Non-pigmented ciliary epithelial cell (primary cell): ENCODE measurements around the gene MILR1.
"Not testable (repeated sequence)": the region's sequence is repeated elsewhere in the genome, so short reads cannot be mapped to it uniquely, and the experiment has no call there.

Source experiments
- DNase-seq: peaks from one replicate; pipeline ENCODE4 v3.0.0-alpha.2; 2010; ENCODE audit warnings: low read depth

Gene MILR1, protein sequence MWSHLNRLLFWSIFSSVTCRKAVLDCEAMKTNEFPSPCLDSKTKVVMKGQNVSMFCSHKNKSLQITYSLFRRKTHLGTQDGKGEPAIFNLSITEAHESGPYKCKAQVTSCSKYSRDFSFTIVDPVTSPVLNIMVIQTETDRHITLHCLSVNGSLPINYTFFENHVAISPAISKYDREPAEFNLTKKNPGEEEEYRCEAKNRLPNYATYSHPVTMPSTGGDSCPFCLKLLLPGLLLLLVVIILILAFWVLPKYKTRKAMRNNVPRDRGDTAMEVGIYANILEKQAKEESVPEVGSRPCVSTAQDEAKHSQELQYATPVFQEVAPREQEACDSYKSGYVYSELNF

DNA sequence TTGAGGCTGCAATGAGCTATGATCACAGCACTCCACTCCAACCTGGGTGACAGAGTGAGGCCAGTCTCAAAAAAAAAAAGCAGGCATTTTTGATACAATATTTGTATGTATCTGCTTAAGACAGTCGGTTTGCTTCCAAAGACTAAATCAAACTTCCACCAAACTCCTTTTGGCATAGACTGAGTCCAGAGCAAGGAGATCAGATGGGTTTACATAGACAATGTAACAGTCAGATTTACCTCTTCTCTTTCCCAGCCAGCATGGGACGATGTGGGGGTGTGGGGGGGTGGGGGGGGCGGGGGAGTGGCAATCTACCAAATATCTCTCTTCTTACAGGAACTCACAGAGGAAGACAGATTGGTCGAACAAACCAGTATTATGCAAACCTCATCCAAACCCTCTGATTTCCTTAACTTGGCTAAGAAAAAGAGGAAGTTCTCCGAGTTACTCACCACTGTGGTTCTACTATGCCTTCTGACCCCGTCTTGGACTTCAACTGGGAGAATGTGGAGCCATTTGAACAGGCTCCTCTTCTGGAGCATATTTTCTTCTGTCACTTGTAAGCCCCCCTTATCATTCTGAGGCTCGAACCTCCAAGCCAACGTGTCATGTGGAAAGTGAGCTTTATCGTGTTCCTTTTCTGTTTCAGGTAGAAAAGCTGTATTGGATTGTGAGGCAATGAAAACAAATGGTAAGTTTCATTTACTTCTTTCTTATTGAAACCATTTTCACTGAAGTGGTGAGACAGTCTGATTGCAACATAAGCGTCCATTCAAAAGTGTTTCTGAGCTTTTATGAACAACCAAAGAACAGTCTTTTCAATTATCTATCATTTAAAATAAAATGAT lies at the start of gene MILR1:
Gene MILR1 (plus strand): TSS at position 451 of the 848 bp plus-strand sequence. CDS start 54 bp downstream, at position 505.
- peak; percentile 74 for DNase-seq

DNA sequence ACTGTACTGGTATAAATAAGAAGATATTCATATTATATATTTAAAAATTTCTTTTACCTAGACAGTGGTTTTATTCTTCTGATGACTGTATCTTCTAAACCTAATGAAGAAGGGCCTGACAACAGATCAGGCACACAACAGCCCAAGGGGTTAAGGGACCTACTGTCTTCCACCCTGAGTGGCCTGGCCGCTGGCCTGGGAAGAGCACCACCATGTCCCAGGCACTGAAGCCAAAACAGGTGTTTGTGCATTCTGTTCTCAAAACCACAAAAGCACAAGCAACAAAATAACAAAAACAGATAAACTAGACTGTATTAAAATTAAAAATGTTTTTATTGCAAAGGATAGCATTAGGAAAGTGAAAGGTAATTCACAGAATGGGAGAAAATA lies 49.2 kb upstream of the MILR1 start:
- no peak for DNase-seq

DNA sequence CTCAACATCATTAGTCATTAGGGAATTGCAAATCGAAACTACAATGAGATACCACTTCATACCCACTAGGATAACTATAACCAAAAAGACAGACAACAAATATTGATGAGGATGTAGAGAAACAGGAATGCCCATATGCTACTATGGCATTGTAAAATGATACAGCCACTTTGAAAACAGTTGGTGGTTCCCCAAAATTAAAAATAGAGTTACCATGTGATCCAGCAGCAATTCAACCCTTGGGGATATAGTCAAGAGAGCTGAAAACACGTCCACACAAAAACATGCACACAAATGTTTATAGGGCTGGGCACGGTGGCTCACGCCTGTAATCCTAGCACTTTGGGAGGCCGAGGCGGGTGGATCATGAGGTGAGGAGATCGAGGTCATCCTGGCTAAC lies 48.3 kb upstream of the MILR1 start:
- DNase-seq = no peak

DNA sequence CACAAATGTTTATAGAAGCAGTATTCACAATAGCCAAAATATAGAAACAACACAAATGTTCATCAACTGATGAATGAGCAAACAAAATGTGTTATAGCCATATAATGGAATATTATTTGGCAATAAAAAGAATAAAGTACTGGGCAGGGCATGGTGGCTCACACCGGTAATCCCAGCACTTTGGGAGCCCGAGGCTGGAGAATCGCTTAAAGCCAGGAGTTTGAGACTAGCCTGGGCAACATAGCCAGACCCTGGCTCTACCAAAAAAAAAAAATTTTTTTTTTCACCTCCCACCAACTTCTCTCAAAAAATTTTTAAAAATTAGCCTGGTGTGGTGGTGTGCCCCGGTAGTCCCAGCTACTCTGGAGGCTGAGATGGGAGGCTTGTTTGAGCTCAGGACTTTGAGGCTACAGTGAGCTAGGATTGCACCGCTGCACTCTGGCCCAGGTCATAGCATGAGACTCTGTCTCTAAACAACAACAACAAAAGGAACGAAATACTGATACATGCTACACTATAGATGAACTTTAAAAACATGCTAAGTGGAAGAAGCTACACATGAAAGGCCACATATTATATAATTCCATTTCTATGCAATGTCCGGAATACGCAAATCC lies 47.6 kb upstream of the MILR1 start:
- DNase-seq = no peak

DNA sequence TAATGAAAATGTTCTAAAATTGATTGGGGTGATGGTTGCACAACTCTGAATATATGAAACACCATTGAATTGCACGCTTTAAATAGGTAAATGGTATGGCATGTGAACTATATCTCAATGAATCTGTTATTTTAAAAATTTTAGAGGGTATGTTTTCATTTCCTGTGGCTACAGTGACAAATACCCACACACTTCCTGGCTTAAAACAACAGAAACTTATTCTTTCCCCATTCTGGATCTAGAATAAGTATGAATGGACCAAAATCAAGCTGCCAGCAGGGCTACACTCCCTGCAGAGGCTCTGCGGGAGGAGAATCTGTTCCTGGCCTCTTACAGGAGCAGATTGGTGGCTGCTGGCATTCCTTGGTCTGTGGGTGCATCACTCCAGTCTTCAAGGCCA lies 47.0 kb upstream of the MILR1 start:
- no peak for DNase-seq

DNA sequence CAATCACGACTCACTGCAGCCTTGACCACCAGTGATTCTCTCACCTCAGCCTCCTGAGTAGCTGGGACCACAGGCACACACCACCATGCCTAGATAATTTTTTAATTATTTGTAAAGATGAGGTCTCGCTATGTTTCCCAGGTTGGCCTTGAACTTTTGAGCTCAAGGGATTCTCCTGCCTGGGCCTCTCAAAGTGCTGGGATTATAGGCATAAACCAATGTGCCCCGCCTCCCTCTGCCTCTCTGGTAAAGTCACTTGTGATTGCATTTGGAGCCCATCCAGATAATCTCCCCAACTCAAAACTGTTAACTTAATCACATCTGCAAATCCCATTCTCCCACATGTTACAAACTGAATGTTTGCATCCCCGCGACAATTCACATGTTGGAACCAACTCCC lies 46.4 kb upstream of the MILR1 start:
- no peak for DNase-seq

DNA sequence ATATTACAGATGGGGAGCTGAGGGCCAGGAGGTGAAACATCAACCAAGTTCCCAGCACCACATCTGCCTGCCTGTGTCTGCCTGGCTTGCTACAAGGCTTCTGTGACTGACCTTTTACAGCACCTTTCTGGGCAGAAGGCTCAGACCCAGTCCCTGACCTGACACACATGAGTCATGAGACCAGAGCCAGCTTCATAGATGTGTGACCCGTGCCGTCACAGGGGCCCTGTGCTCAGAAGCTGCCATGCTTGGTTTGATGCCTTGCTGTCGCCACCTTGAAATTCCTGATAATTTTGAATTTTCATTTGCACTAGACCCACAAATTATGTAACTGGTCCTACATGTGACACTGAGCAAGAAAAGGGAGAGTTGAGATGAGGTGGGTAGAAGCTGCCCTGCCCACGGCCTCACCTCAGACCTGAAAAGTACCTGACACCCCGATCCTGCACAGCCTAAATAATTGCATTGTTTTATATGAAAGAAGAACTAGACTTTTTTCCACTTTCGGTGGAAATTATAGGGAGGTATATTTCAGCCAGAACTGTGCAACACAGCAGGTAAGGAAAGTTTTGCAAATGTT lies 44.9 kb upstream of the MILR1 start:
- no peak for DNase-seq

DNA sequence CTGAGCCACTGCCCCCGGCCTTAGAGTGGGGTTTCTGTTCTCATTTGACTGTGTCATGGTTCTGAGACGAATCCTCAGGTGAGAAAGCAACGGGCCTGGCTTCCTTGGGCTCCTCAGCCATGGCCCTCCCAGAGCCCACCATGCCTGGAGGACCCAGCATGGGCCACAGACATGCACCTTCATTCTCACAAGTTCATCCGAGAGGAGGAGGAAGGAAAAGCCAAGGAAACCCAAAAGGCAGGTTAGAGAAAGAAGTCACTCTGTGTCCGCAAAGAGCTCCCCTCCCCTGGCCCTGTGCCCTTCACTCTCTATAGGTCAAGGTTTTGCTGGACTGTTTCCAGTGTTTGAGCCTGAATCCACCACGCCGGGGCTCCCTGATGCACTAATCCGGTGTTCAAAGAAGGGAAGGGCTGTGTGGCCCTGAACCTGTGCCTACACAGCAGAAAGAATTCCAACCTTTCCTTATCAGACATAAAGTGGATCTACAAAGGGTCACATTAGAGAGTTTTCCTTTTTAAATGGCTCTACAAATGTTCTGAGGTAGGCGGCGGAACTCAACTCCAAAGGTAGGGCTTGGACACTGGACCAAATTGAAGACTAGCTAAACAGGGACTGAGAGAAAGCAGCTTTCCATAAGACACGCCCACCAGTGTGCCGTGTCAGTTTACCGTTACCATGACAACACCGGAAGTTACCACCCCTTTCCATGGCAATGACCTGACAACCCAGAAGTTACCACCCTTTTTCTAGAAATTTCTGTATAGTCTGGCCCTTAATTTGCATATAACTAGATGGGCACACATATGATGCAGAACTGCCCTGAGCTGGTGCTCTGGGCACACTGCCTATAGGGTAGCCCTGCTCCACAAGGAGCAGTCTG lies 42.4 kb upstream of the MILR1 start:
- DNase-seq = no peak

DNA sequence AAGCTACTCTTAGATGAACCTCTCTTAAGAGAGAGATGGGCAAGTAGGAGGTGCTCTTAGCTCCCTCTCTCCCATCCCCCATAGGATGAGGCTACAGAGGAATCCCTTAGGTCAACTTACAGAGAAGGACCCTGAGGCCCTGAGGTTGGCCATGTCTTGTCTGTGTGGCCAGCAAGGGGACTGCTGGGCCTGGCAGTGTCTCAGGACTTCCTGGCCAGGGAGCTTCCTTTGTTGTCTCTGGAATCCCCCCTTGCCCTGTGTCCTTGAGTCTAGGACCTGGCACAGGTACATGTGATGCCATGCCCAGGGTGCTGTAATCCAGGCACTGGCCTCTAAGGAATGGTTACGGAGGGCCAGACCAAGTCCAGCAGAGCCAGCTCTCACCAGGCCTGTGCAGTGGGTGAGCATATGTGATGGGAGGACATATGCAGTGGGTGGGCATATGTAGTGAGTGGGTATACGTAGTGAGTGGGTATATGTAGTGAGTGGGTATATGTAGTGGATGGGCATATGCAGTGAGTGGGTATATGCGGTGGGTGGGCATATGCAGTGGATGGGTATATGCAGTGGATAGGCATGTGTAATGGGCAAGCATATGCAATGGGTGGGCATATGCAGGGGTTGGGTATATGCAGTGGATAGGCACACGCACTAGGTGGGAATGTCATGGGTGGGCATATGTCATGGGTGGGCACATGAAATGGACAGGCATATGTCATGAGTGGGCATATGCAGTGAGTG lies 38.0 kb upstream of the MILR1 start:
- DNase-seq = no peak

DNA sequence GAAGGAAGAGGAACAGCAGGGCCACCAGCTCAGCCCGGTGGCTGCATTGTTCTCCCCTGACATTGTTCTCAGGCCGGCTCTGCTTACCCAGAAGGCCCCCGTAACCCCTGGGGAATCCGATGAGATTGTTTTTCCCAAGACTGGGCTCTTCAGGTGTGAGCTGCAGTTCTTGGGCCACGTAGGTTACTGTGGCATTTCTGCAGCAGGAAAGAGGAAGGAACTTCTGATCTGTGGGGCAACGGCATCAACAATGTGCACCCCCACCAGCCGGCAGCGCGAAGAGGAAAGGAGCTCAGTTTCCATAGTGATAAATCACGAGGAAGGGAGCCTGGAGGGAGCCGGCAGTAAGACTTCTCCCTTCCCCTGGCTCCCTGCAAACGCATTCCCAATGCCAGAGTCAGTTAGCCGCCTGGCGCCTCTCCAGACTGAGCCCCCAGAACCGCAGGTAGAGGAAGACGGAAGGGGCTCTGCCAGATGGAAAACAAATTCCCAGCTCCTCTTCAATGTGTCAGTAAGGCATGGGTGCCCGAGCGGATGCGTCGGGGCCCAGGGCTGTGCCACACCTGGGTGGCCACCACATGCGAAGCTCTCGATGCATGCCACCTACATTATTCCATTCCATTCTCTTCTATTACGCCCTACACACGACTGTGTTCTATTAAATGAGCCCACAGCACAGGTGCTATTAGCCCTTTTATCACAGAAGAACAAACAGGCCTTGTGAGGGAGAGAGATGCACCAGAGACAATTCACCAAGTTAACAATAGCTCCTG lies 36.7 kb upstream of the MILR1 start:
- DNase-seq = no peak

DNA sequence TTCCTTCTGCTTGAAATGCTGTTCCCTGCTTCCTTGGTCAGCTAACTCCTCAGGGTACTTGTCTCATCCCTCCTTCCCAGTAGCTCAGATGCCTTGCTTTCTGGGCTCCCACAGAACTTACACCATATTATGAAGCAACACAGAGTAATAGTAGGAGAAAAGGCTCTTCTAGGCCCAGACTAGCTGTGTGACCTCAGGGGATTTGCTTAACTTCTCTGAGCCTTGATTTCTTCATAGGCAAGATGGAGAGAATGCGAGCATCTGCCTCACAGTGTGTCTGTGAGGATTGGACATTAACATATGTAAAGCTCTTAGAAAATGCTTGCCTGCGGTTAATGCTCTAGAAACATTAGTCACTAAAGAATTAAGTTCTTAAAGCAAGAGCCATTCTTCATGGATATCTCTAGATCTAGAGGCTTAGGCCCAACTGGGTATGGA lies 36.0 kb upstream of the MILR1 start:
- DNase-seq = no peak

DNA sequence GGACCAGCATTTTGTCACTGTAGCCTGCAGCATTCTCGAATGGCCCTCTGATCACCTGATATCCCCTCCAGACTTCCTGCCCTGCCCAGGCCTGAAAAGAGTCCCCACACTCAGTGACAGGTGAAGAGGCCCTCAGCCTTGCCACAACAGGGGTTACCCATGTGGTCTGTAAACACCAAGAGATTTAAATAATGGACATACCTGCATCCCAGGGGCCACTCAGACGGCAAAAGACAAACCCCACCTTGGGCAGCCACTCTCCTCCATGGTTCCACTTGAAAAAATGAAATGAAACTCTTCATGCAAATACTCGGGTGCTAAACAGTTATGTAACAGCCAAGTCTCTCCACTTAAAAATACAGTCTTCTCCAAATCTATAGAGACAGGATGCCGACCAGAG lies 35.4 kb upstream of the MILR1 start:
- DNase-seq = no peak

DNA sequence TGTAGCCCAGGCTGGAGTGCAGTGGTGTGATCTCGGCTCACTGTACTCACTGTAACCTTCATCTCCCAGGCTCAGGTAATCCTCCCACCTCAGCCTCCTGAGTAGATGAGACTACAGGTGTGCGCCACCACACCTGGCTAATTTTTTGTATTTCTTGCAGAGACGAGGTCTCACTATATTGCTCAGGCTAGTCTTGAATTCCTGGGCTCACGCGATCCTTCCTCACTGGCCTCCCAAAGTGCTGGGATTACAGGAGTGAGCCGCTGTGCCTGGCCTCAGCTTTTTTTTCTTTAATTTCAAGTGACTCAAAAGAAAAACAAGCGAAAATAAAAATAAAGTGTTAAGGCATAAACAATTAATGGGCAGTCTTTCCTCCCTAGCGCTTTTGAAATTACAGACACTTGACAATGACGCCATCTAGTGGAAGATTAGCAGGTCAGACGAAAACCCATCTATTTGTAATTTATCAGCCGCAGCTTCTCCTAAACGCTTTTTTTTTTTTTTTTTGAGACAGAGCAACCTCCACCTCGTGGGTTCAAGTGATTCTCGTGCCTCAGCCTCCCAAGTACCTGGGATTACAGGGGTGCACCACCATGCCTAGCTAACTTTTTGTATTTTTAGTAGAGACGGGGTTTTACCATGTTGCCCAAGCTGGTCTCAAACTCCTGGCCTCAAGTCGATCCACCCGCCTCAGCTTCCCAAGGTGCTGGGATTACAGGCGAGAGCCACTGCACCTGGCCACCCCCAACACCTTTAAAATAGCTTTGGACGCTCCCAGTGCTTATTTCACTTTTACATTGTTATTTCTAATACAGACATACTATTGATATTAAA lies 30.2 kb upstream of the MILR1 start:
- DNase-seq = no peak

DNA sequence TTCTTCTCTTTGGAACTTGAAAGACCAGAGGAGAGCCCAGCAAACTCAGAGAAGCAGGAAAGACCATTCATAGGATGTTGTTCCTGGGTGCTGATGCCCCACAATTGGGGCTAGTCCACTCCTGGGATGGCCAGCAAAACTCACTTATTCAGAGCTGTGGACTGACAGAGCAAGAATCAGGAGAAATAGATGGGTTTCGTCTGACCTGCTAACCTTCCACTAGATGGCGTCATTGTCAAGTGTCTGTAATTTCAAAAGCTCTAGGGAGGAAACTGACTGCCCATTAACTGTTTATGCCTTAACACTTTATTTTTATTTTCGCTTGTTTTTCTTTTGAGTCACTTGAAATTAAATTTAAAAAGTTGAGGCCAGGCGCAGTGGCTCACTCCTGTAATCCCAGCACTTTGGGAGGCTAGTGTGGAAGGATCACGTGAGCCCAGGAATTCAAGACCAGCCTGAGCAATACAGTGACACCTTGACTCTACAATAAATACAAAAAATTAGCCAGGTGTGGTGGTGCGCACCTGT lies 28.7 kb upstream of the MILR1 start:
- peak; percentile 58 for DNase-seq

DNA sequence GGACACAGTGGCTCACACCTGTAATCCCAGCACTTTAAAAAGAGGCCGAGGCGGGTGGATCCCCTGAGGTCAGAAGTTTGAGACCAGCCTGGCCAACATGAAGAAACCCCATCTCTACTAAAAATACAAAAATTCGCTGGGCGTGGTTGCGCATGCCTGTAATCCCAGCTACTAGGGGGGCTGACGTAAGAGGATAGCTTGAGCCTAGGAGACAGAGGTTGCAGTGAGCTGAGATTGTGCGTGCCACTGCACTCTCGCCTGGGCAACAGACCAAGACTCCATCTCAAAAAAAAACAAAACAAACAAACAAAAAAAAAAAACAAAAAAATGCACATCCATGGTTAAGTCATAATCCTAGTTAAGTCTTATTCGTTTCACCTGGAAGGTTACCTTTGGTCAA lies 26.8 kb upstream of the MILR1 start:
- not testable (repeated sequence) for DNase-seq

DNA sequence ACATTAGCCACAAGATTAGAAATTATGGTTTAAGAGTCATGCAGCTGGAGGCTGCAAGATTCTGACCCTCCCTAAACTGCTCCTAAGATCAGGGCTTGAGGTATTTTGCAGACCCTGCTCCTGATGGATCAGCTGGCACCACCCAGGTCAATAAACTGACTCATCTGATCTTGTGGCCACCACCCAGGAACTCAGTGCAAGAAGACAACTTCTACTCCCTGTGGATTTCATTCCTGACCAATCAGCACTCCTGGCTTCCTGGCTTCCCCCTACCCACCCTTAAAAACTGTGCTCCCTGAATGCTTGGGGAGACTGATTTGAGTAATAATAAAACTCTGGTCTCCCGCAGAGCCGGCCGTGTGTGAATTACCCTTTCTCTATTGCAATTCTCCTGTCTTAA lies 25.0 kb upstream of the MILR1 start:
- DNase-seq = no peak

DNA sequence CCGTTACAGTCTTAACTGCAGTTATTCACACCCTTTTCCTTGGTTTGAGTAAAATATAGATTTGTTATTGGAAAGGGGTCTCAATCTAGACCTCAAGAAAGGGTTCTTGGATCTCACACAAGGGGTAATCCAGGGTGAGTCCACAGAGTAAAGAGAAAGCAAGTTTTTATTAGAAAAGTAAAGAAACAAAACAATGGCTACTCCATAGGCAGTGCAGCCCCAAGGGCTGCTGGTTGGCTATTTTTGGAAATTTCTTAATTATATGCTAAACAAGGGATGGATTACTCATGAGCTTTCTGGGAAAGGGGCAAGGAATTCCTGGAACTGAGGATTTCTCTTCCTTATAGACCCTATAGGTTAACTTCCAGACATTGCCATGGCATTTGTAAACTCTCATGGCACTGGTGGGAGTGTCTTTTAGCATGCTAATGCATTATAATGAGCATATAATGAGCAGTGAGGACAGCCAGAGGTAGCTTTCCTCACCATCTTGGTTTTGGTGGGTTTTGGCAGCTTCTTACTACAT lies 24.5 kb upstream of the MILR1 start:
- no peak for DNase-seq

DNA sequence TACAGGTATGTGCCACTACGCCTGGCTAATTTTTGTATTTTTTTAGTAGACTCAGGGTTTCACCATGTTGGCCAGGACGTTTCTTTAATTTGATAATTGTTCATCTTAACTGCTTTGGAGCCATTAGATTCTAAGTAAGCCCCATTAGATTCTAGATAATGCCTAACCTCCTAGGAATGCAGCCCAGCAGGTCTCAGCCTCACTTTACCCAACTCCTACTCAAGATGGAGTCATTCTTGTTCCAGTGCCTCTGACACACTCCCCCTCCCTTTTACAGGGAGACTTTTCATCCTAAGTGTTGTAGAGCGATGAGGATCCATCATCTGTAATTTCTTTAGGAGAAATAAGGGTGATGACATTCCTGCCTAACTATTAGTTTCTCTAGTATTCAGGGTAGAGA lies 23.7 kb upstream of the MILR1 start:
- DNase-seq = no peak

DNA sequence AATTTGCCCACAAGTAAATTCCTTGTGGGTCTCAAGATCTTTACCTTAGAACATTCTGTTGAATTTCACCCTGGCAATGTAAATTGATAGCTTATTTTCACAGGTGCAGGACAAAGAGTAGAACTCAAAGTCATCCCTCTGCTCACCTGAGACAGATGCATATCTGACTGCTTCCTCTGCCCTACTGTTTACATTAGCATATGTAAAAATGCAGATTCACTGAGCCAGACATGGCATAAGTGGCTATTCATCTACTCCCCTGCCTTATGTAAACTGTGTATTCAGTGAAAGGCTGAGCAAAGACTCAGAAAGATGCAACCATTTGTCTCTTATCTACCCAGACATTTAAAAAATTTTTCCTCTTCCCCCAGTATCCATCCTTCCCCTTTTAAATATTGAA lies 22.3 kb upstream of the MILR1 start:
- DNase-seq = no peak
